ENCODE results near the gene CDK11B.

DNA sequence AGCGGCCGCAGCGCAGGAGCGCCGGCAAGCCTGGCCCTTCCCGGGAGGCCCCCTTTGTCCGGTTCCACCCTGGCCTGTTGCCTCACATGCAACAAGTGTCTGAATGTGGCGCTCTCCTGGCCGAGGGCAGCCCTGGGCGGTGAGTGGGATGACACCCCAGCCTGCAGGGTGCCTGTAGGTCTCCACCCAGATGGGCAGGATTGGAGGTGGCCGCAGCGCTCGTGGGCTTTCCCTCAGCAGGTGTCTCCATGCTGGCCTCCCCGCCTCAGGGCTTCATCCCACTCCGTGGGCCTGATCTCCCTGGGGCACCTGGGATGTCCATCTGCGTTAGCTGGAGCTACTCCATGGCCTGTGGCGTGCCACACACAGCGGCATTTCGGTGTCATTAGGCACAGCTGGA lies 42.0 kb downstream of the CDK11B start:
- TF ChIP-seq, protein P1, sequence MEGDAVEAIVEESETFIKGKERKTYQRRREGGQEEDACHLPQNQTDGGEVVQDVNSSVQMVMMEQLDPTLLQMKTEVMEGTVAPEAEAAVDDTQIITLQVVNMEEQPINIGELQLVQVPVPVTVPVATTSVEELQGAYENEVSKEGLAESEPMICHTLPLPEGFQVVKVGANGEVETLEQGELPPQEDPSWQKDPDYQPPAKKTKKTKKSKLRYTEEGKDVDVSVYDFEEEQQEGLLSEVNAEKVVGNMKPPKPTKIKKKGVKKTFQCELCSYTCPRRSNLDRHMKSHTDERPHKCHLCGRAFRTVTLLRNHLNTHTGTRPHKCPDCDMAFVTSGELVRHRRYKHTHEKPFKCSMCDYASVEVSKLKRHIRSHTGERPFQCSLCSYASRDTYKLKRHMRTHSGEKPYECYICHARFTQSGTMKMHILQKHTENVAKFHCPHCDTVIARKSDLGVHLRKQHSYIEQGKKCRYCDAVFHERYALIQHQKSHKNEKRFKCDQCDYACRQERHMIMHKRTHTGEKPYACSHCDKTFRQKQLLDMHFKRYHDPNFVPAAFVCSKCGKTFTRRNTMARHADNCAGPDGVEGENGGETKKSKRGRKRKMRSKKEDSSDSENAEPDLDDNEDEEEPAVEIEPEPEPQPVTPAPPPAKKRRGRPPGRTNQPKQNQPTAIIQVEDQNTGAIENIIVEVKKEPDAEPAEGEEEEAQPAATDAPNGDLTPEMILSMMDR (IDR thresholded peaks at IDR 0.05; ENCODE audit: low read depth, low read length) = no peak
- no peak for TF ChIP-seq EZH2phosphoT487 (IDR thresholded peaks at IDR 0.05; ENCODE audit: low read depth)
